SU-DHL-6 (cell line): ENCODE data around the gene THSD4.

Source experiments
- H2AFZ ChIP-seq: fragments of 200-600 bp; sonication (generic); 2 replicates; pipeline ENCODE4 v1.6.1; 2014; ENCODE audit warnings: low read depth, mild to moderate bottlenecking, moderate library complexity, mixed read lengths, antibody characterized with exemption, low read length; ENCODE audit not compliant: severe bottlenecking
- H3F3A ChIP-seq: fragments of 200-600 bp; shearing (Covaris generic); 2 replicates; pipeline ENCODE4 v1.6.0; 2016; ENCODE audit warnings: antibody characterized with exemption, mild to moderate bottlenecking; ENCODE audit not compliant: insufficient read depth
- H3K27ac ChIP-seq: fragments of 200-600 bp; sonication (generic); 2 replicates; pipeline ENCODE4 v1.5.1; 2016; ENCODE audit warnings: low read depth, mild to moderate bottlenecking, low read length, moderate library complexity, mixed read lengths
- H3K27me3 ChIP-seq: fragments of 200-600 bp; sonication (generic), shearing (Covaris generic); 2 replicates; pipeline ENCODE4 v1.6.0; 2014; ENCODE audit warnings: mild to moderate bottlenecking, low read length
- H3K36me3 ChIP-seq: fragments of 200-600 bp; sonication (generic); 2 replicates; pipeline ENCODE4 v1.6.1; 2014; ENCODE audit warnings: mild to moderate bottlenecking, low read length, mixed read lengths
- H3K4me2 ChIP-seq: fragments of 300-600, 200-600 bp; shearing (Covaris generic), sonication (generic); 2 replicates; pipeline ENCODE4 v1.6.0; 2014; ENCODE audit warnings: low read length, low read depth, mild to moderate bottlenecking; ENCODE audit not compliant: poor library complexity, severe bottlenecking
- H3K4me3 ChIP-seq: fragments of 200-600 bp; sonication (generic); 2 replicates; pipeline ENCODE4 v1.5.1; 2014; ENCODE audit warnings: antibody characterized with exemption, low read length, mild to moderate bottlenecking, mixed read lengths; ENCODE audit not compliant: insufficient read depth, poor library complexity, severe bottlenecking
- H3K79me2 ChIP-seq: fragments of 200-600 bp; sonication (generic); 2 replicates; pipeline ENCODE4 v1.6.1; 2014; ENCODE audit warnings: mild to moderate bottlenecking, low read length, moderate library complexity; ENCODE audit not compliant: insufficient read depth
- H3K9ac ChIP-seq: fragments of 200-600 bp; sonication (generic); 2 replicates; pipeline ENCODE4 v1.7.0; 2014; ENCODE audit warnings: mild to moderate bottlenecking, low read length
- H3K9me2 ChIP-seq: fragments of 200-600 bp; sonication (generic); replicated peaks from 2 replicates; pipeline ENCODE4 v1.6.1; 2014; ENCODE audit warnings: low read length; ENCODE audit not compliant: insufficient read depth
- H3K9me3 ChIP-seq: fragments of 200-600 bp; sonication (generic); 2 replicates; pipeline ENCODE4 v1.6.1; 2014; ENCODE audit warnings: low read length, mixed read lengths; ENCODE audit not compliant: insufficient read depth
- H4K20me1 ChIP-seq: fragments of 200-600 bp; sonication (generic); 2 replicates; pipeline ENCODE4 v1.6.1; 2014; ENCODE audit warnings: low read depth, mild to moderate bottlenecking, antibody characterized with exemption, low read length, moderate library complexity, mixed read lengths
- CTCF ChIP-seq: fragments of 200-600 bp; sonication (generic); IDR thresholded peaks from one replicate; pipeline ENCODE4 v1.5.1; 2017; ENCODE audit warnings: antibody characterized with exemption, mild to moderate bottlenecking, low read length, moderate library complexity; ENCODE audit not compliant: insufficient read depth, poor library complexity, severe bottlenecking
- EZH2phosphoT487 ChIP-seq: fragments of 200-600 bp; sonication (generic), shearing (Covaris generic); conservative IDR thresholded peaks from 2 replicates; pipeline ENCODE4 v1.6.1; 2018; ENCODE audit warnings: mild to moderate bottlenecking, antibody characterized with exemption, low read length, moderate library complexity, mixed read lengths

The THSD4 gene

GRCh38 chr15:71691458-71692417 is 576.5 kb downstream of the THSD4 start:
- Histone ChIP-seq H2AFZ (no peak overlapping the region), H3K9ac (no peak overlapping the region), H3K79me2 (no peaks in the 10 kb centered on the region), H3F3A (no peaks in the 10 kb centered on the region), H3K27me3 (no peaks in the 10 kb centered on the region), H3K9me3 (no peaks in the 10 kb centered on the region; the same call in 1 of the 2 replicates), H3K27ac (no peak overlapping the region), H3K4me2 (no peak overlapping the region), H3K9me2 (no peaks in the 10 kb centered on the region), H3K4me3 (no peak overlapping the region), H4K20me1 (no peaks in the 10 kb centered on the region), H3K36me3 (no peaks in the 10 kb centered on the region)
- no peak for TF ChIP-seq EZH2phosphoT487

- Histone ChIP-seq H3K9ac (no peak overlapping the region), H3F3A (no peaks in the 10 kb centered on the region), H3K79me2 (no peaks in the 10 kb centered on the region), H3K4me2 (no peak overlapping the region), H3K27ac (no peak overlapping the region), H3K9me2 (no peaks in the 10 kb centered on the region), H2AFZ (no peak overlapping the region), H3K27me3 (no peaks in the 10 kb centered on the region), H3K4me3 (no peak overlapping the region), H3K36me3 (no peaks in the 10 kb centered on the region), H3K9me3 (no peaks in the 10 kb centered on the region), H4K20me1 (no peaks in the 10 kb centered on the region)
- TF ChIP-seq CTCF (no peak), EZH2phosphoT487 (no peak)
These were observed 582.0 kb downstream of the THSD4 start for GRCh38 chr15:71697236-71697635.

GRCh38 chr15:71698030-71698429 is 582.8 kb downstream of the THSD4 start:
- H3K9me3 ChIP-seq, result no peaks in the 10 kb centered on the region
- no peak overlapping the region for H3K4me2 ChIP-seq
- no peak overlapping the region for H3K9ac ChIP-seq
- TF ChIP-seq CTCF (no peak), EZH2phosphoT487 (no peak)
- H3F3A ChIP-seq, result no peaks in the 10 kb centered on the region
- no peaks in the 10 kb centered on the region for H4K20me1 ChIP-seq
- H3K36me3 ChIP-seq, result no peaks in the 10 kb centered on the region
- H3K27ac ChIP-seq, result no peak overlapping the region
- no peak overlapping the region for H3K4me3 ChIP-seq
- no peaks in the 10 kb centered on the region for H3K27me3 ChIP-seq
- H3K79me2 ChIP-seq, result no peaks in the 10 kb centered on the region
- H3K9me2 ChIP-seq, result no peaks in the 10 kb centered on the region
- no peak overlapping the region for H2AFZ ChIP-seq

- Histone ChIP-seq H3K4me2 (no peak overlapping the region), H4K20me1 (no peaks in the 10 kb centered on the region), H3F3A (no peaks in the 10 kb centered on the region), H3K9ac (no peak overlapping the region), H3K36me3 (no peaks in the 10 kb centered on the region), H3K9me2 (no peaks in the 10 kb centered on the region), H3K79me2 (no peaks in the 10 kb centered on the region), H3K27ac (no peak overlapping the region), H3K27me3 (no peaks in the 10 kb centered on the region), H2AFZ (no peak overlapping the region), H3K4me3 (no peak overlapping the region), H3K9me3 (no peaks in the 10 kb centered on the region)
- TF ChIP-seq CTCF (no peak), EZH2phosphoT487 (no peak)
These were observed 583.5 kb downstream of the THSD4 start for GRCh38 chr15:71698742-71699141.
